ENCODE measurements around the gene LCP2. TPM values are rescaled to one million over a fixed set of nuclear protein-coding genes. Genes with fewer than 3 reads are reported as not detected.

Gene LCP2
- total RNA-seq, 1 donor from 2014 or later = 254 TPM

DNA sequence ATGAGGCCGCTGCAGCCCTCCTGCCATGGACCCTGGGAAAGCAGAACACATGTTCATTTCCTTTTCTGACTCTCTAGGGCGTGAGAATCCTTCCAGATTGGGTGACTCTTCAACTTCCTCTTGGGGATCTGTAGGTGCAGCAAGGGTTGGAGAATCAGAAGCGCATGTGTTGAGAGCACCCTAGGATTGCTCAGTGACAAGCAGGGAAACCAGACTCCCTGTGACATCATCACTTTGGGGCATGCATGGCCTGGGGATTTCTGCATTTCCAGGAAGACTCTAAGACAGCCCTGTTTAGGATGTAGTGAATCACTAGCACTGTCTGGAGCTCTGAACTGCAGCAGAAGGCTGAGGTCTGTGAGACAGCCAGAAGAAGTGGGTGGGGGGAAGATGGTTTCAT, 15.1 kb upstream of the LCP2 start:
- intact Hi-C loops (cut with micrococcal nuclease) = loop anchor here (1.0 kb wide), 5 partner anchors 9 to 38 kb away; no protein-coding TSS in a partner anchor
- peak overlapping the region; percentile 75 for H3K4me3 Mint-ChIP-seq (ENCODE audit: low read depth)
- no peak for DNase-seq (ENCODE audit: low spot score)
- no peaks in the 10 kb centered on the region for H3K9me3 Mint-ChIP-seq
- H3K4me1 Mint-ChIP-seq (ENCODE audit: low read depth) = peaks cover 50% of the 10 kb centered on the region
- H3K27ac Mint-ChIP-seq = peak overlapping the region; percentile 88
- no peaks in the 10 kb centered on the region for H3K36me3 Mint-ChIP-seq (ENCODE audit: low read depth)
- no peaks in the 10 kb centered on the region for H3K27me3 Mint-ChIP-seq (ENCODE audit: low read depth)

- H3K27ac Mint-ChIP-seq = peak overlapping the region; percentile 88
- no peaks in the 10 kb centered on the region for H3K9me3 Mint-ChIP-seq
- H3K27me3 Mint-ChIP-seq (ENCODE audit: low read depth) = no peaks in the 10 kb centered on the region
- peak overlapping the region; percentile 75 for H3K4me3 Mint-ChIP-seq (ENCODE audit: low read depth)
- no peak for DNase-seq (ENCODE audit: low spot score)
- peaks cover 54% of the 10 kb centered on the region for H3K4me1 Mint-ChIP-seq (ENCODE audit: low read depth)
- intact Hi-C loops (cut with micrococcal nuclease) = loop anchor here (1.0 kb wide), 1 partner anchor 9 kb away; no protein-coding TSS in a partner anchor
- H3K36me3 Mint-ChIP-seq (ENCODE audit: low read depth) = no peaks in the 10 kb centered on the region
Observed at GRCh38 chr5:170312301-170312595, 14.7 kb upstream of the LCP2 start.

GRCh38 chr5:170311511-170312300, 14.1 kb upstream of the LCP2 start:
- Mint-ChIP-seq H3K9me3 (no peaks in the 10 kb centered on the region), H3K36me3 (ENCODE audit: low read depth) (no peaks in the 10 kb centered on the region), H3K27ac (peak overlapping the region; percentile 53), H3K27me3 (ENCODE audit: low read depth) (no peaks in the 10 kb centered on the region), H3K4me1 (ENCODE audit: low read depth) (peaks cover 55% of the 10 kb centered on the region), H3K4me3 (ENCODE audit: low read depth) (peak overlapping the region; percentile 75)
- intact Hi-C loops (cut with micrococcal nuclease) = loop anchor here (1.0 kb wide), 1 partner anchor 8 kb away; no protein-coding TSS in a partner anchor
- DNase-seq (ENCODE audit: low spot score) = no peak

DNA sequence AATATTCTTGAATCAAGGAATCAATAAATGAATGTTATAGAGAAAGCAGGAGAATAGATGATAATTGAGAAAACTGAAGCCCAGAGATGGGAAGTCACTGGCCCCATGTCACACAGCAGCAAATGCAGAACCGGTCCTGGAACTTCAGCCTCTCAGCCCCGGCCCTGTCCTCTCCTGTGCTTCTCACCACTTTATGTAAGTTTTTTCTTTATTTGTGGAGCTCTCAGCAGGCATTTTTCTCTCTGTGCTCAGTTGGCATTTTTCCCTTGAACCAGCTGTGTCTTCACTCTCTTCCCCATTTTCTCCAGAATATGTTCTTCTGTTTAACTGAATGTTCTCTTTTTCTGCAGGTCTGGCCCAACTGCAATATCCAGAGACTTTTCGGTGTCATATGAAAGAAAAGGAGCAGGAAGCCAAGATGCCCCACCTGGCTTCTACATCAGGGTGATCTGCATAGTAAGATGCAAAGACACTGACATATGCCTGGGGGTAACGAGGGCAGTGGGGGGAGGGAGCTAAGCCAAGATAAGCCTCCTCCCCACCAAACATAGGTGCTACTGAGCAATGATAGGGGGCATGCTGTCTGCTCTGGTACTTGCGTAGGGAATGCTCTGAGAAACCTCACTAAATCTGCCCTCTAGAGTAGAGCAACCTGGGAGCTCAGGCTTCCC, 12.8 kb upstream of the LCP2 start:
- intact Hi-C loops (cut with micrococcal nuclease) = no loop called here
- peaks cover 63% of the 10 kb centered on the region for H3K4me1 Mint-ChIP-seq (ENCODE audit: low read depth)
- no peaks in the 10 kb centered on the region for H3K9me3 Mint-ChIP-seq
- peaks cover under 1% of the 10 kb centered on the region for H3K36me3 Mint-ChIP-seq (ENCODE audit: low read depth)
- H3K27ac Mint-ChIP-seq = no peak overlapping the region
- DNase-seq (ENCODE audit: low spot score) = no peak
- no peaks in the 10 kb centered on the region for H3K27me3 Mint-ChIP-seq (ENCODE audit: low read depth)
- no peak overlapping the region for H3K4me3 Mint-ChIP-seq (ENCODE audit: low read depth)

- peaks cover 2% of the 10 kb centered on the region for H3K36me3 Mint-ChIP-seq (ENCODE audit: low read depth)
- no peaks in the 10 kb centered on the region for H3K9me3 Mint-ChIP-seq
- no peak overlapping the region for H3K27ac Mint-ChIP-seq
- H3K4me1 Mint-ChIP-seq (ENCODE audit: low read depth) = peaks cover 65% of the 10 kb centered on the region
- intact Hi-C loops (cut with micrococcal nuclease) = no loop called here
- DNase-seq (ENCODE audit: low spot score) = no peak
- no peaks in the 10 kb centered on the region for H3K27me3 Mint-ChIP-seq (ENCODE audit: low read depth)
- H3K4me3 Mint-ChIP-seq (ENCODE audit: low read depth) = no peak overlapping the region
Observed at GRCh38 chr5:170308686-170309085, 11.1 kb upstream of the LCP2 start.

DNA sequence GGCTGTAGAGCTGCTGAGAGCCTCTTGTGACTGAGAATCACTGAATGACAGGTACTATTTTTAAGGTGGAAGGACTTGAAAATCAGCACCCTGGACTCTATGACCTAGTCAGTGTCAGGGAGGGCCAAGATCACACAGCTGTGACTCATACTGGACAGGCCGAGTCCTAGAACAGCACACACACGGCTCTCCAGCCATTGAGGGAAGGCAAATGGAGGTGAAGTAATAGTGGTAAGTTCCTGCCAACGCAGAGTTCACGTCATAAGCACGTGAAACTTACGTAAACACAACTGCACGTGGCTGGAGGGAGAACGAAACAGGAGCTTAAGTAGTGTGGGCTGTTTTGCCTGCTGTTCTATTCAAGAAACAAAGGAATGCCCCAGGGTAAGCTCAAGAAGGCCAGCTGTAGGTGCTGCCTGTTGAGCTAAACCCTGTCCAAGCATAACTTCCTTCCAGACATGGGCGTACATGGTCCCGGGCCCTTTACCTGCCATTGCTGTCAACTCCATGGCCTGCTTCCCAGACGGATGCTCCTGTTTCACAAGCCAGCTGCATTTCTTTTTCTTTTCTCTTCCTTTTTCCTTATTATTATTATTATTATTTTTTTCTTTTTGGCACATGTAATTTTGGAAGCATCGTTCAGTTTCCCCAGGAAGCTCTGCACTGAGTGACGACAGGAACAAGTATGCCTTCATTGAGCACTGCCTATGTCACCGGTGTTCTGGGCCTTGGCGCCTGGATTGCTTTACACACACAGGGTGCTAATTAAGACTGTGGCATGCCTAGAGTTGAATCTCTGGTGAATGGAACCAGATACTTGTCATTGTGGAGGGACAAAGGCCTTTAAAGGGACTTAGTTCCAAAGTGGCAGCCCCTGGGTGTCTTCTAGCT, 10.2 kb upstream of the LCP2 start:
- Mint-ChIP-seq H3K9me3 (no peaks in the 10 kb centered on the region), H3K27ac (no peak overlapping the region), H3K4me3 (ENCODE audit: low read depth) (no peak overlapping the region), H3K27me3 (ENCODE audit: low read depth) (no peaks in the 10 kb centered on the region), H3K36me3 (ENCODE audit: low read depth) (peaks cover 2% of the 10 kb centered on the region), H3K4me1 (ENCODE audit: low read depth) (peaks cover 64% of the 10 kb centered on the region)
- intact Hi-C loops (cut with micrococcal nuclease) = no loop called here
- DNase-seq (ENCODE audit: low spot score) = no peak

- intact Hi-C loops (cut with micrococcal nuclease) = no loop called here
- H3K9me3 Mint-ChIP-seq = no peaks in the 10 kb centered on the region
- H3K4me3 Mint-ChIP-seq (ENCODE audit: low read depth) = no peak overlapping the region
- peak overlapping the region; percentile 24 for H3K27ac Mint-ChIP-seq
- no peak for DNase-seq (ENCODE audit: low spot score)
- H3K27me3 Mint-ChIP-seq (ENCODE audit: low read depth) = no peaks in the 10 kb centered on the region
- H3K36me3 Mint-ChIP-seq (ENCODE audit: low read depth) = peaks cover 2% of the 10 kb centered on the region
- peaks cover 60% of the 10 kb centered on the region for H3K4me1 Mint-ChIP-seq (ENCODE audit: low read depth)
Observed at GRCh38 chr5:170306381-170306831, 8.8 kb upstream of the LCP2 start.

DNA sequence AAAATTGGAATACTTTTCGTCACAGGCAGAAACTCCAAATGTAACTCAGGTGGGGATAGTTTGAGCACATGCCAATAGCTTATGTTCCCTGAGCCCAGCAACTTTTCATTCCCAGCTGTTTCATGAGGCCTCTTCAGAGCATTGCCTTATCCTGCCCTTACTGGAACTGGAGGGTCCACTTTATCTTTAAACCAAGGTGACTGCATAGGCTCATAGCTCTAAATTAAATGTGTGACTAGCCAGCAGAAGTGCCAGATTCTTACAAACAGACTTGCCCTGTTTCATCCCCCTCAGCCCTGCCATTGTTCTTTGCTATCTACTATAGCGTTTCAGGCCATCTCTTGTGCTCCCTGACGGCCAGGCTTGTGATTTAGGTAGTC, 8.1 kb upstream of the LCP2 start:
- intact Hi-C loops (cut with micrococcal nuclease) = no loop called here
- no peak for DNase-seq (ENCODE audit: low spot score)

DNA sequence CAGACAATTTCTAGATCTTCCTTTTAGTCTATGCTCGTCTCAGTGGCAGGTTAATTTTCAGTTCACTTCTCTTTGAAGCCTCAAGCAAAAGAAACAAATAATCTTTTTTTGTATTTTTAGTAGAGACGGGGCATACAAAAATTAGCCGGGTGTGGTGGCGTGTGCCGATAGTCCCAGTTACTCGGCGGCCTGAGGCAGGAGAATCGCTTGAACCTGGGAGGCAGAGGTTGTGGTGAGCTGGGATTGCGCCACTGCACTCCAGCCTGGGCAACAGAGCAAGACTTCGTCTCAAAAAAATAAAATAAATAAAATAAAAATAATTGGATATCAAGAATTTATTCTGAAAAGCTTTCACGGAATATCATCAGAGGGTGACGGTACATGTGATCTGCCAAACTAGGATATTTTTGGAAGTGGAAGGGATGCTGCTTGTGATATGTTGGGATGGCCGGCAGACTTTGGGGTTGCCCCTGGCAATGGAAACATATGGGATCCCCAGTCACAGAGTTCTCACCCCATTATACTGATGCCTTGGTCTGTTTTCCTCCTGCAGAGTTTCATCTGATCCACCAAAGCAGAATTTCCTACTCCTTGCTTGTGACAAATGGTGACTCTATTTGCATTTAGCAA, 7.6 kb upstream of the LCP2 start:
- Mint-ChIP-seq H3K4me1 (ENCODE audit: low read depth) (peaks cover 56% of the 10 kb centered on the region), H3K27me3 (ENCODE audit: low read depth) (no peaks in the 10 kb centered on the region), H3K4me3 (ENCODE audit: low read depth) (no peak overlapping the region), H3K27ac (no peak overlapping the region), H3K36me3 (ENCODE audit: low read depth) (peaks cover 2% of the 10 kb centered on the region), H3K9me3 (no peaks in the 10 kb centered on the region)
- DNase-seq (ENCODE audit: low spot score) = no peak
- intact Hi-C loops (cut with micrococcal nuclease) = no loop called here

More for the DNA sequence above, 8.1 kb upstream of the LCP2 start:
- Mint-ChIP-seq H3K4me1 (ENCODE audit: low read depth) (peaks cover 59% of the 10 kb centered on the region), H3K36me3 (ENCODE audit: low read depth) (peaks cover 2% of the 10 kb centered on the region), H3K4me3 (ENCODE audit: low read depth) (no peak overlapping the region), H3K27me3 (ENCODE audit: low read depth) (no peaks in the 10 kb centered on the region), H3K9me3 (no peaks in the 10 kb centered on the region), H3K27ac (no peak overlapping the region)

- no peak for DNase-seq (ENCODE audit: low spot score)
- peaks cover 64% of the 10 kb centered on the region for H3K4me1 Mint-ChIP-seq (ENCODE audit: low read depth)
- no peaks in the 10 kb centered on the region for H3K9me3 Mint-ChIP-seq
- peak overlapping the region; percentile 87 for H3K27ac Mint-ChIP-seq
- H3K4me3 Mint-ChIP-seq (ENCODE audit: low read depth) = peak overlapping the region; percentile 41
- no peaks in the 10 kb centered on the region for H3K27me3 Mint-ChIP-seq (ENCODE audit: low read depth)
- intact Hi-C loops (cut with micrococcal nuclease) = loop anchor here (1.0 to 5.0 kb wide), 3 partner anchors 9 to 36 kb away; no protein-coding TSS in a partner anchor
- H3K36me3 Mint-ChIP-seq (ENCODE audit: low read depth) = peaks cover 2% of the 10 kb centered on the region
Observed at GRCh38 chr5:170303549-170303948, 6.0 kb upstream of the LCP2 start.

DNA sequence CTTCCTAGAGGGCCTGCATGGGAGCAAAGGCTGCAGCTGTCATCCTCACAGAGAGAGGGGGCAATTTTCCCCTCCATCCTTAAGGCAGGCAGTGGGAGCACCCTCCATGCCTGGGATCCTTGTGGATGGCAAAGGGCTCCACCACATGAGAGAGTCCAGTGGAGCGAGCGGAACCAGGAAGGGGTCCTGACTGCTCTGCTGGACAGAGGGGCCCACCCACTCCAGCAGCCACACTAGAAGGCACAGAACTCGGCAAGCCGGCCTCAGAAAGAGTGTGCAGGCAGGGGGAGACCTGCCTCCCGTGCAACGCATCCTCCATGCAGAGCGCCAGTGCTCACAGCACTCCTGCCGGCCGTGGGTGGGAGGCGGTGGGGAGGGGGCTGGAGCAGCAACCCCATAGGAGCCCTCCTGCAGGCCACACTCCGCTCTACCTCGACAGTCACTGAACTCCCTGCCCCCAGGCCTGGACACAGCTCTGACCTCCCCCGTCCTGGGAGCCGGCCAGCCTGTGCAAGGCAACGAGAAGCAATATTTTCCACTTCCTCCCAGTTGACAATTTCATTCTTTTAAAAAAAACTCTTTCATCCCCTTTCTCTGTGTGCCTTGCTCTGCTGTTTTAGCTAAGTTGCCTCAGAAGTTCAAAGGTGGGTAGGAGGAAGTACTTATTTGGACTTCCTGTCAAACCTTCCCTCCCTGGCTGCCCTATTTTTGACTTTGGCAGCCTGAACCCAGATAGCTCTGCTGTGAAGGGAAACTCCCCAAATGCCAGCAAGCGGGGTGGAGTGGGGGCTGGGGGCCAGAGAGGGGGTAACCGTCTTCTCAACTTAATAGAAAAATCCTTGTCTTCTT, 5.3 kb upstream of the LCP2 start:
- H3K27me3 Mint-ChIP-seq (ENCODE audit: low read depth) = no peaks in the 10 kb centered on the region
- peak overlapping the region; percentile 45 for H3K4me3 Mint-ChIP-seq (ENCODE audit: low read depth)
- peak; percentile 60 for DNase-seq (ENCODE audit: low spot score)
- peaks cover 2% of the 10 kb centered on the region for H3K36me3 Mint-ChIP-seq (ENCODE audit: low read depth)
- peak overlapping the region; percentile 87 for H3K27ac Mint-ChIP-seq
- no peaks in the 10 kb centered on the region for H3K9me3 Mint-ChIP-seq
- peaks cover 70% of the 10 kb centered on the region for H3K4me1 Mint-ChIP-seq (ENCODE audit: low read depth)
- intact Hi-C loops (cut with micrococcal nuclease) = loop anchor here (1.0 to 5.0 kb wide), 3 partner anchors 9 to 36 kb away; no protein-coding TSS in a partner anchor

All from activated T-helper 2 cell treated with anti-CD3 and anti-CD28 coated beads, Interferon-gamma antibody, Interleukin-2, Interleukin-4, amounts not matched to agents 10 μg/mL and 5 μg/mL and 100 μg/mL, durations not matched to agents 14 hours and 24 hours and 36 hours (primary cell).